Neuronal stem cell (in vitro differentiated cells): ENCODE data around the gene FBXO47.

Source experiments
- DNase-seq: peaks from one replicate; pipeline ENCODE4 v3.0.0-alpha.2; 2013; ENCODE audit warnings: low spot score
- H2AFZ ChIP-seq: one replicate; pipeline ENCODE4 v1.6.1; 2013; ENCODE audit warnings: mild to moderate bottlenecking, low read length, inconsistent platforms
- H2AK5ac ChIP-seq: 2 replicates; pipeline ENCODE4 v1.6.1; 2013; ENCODE audit warnings: low read depth, mild to moderate bottlenecking, inconsistent platforms, low read length, moderate library complexity, mixed read lengths
- H2BK120ac ChIP-seq: 2 replicates; pipeline ENCODE4 v1.6.1; 2013; ENCODE audit warnings: low read depth, mild to moderate bottlenecking, inconsistent platforms, low read length, moderate library complexity, mixed read lengths
- H2BK12ac ChIP-seq: one replicate; pipeline ENCODE4 v1.6.1; 2013; ENCODE audit warnings: low read length, inconsistent platforms
- H2BK15ac ChIP-seq: 2 replicates; pipeline ENCODE4 v1.6.1; 2013; ENCODE audit warnings: mild to moderate bottlenecking, low read length, inconsistent platforms, mixed read lengths
- H2BK5ac ChIP-seq: one replicate; pipeline ENCODE4 v1.6.1; 2013; ENCODE audit warnings: inconsistent platforms, mild to moderate bottlenecking, low read length, moderate library complexity
- H3K14ac ChIP-seq: one replicate; pipeline ENCODE4 v1.6.1; 2013; ENCODE audit warnings: low read length, inconsistent platforms
- H3K18ac ChIP-seq: 2 replicates; pipeline ENCODE4 v1.6.1; 2013; ENCODE audit warnings: low read length, inconsistent platforms
- H3K23ac ChIP-seq: 2 replicates; pipeline ENCODE4 v1.6.1; 2013; ENCODE audit warnings: low read depth, mild to moderate bottlenecking, mixed read lengths, low read length, inconsistent platforms; ENCODE audit not compliant: poor library complexity
- H3K27ac ChIP-seq: replicated peaks from 3 replicates; pipeline ENCODE4 v1.5.1; 2013; ENCODE audit warnings: low read length, inconsistent platforms
- H3K27me3 ChIP-seq, 3 experiments: 2 replicates each; pipeline ENCODE4 v1.6.1; 2013; ENCODE audit warnings: low read length in 3 of 3, mild to moderate bottlenecking in 2 of 3, inconsistent platforms in 1 of 3, low read depth in 1 of 3, mixed read lengths in 1 of 3, moderate library complexity in 1 of 3; ENCODE audit not compliant: control insufficient read depth in 3 of 3, insufficient read depth in 3 of 3
- H3K36me3 ChIP-seq, 2 donors: replicated peaks in 1 of 2; 2 replicates each; pipeline ENCODE4 v1.6.1; 2013; ENCODE audit warnings: low read length in 2 of 2; ENCODE audit not compliant: control insufficient read depth in 2 of 2, insufficient read depth in 2 of 2
- H3K4ac ChIP-seq: 2 replicates; pipeline ENCODE4 v1.6.1; 2013; ENCODE audit warnings: inconsistent platforms, mild to moderate bottlenecking, low read length, moderate library complexity
- H3K4me1 ChIP-seq, 2 donors: 1 replicate in 1 of 2; 2 replicates in 1 of 2; pipeline ENCODE4 v1.6.1; 2013; ENCODE audit warnings: low read length in 2 of 2, low read depth in 1 of 2; ENCODE audit not compliant: control insufficient read depth in 2 of 2, insufficient read depth in 1 of 2
- H3K4me2 ChIP-seq: one replicate; pipeline ENCODE4 v1.6.1; 2013; ENCODE audit warnings: mild to moderate bottlenecking, low read length, inconsistent platforms; ENCODE audit not compliant: insufficient read depth, poor library complexity, severe bottlenecking
- H3K4me3 ChIP-seq, 2 donors: 2 replicates each; pipeline ENCODE4 v1.5.1; 2013; ENCODE audit warnings: low read length in 2 of 2, mild to moderate bottlenecking in 2 of 2, inconsistent platforms in 1 of 2, moderate library complexity in 1 of 2
- H3K79me1 ChIP-seq: one replicate; pipeline ENCODE4 v1.6.1; 2013; ENCODE audit warnings: low read depth, mild to moderate bottlenecking, inconsistent platforms, low read length, moderate library complexity
- H3K9ac ChIP-seq: one replicate; pipeline ENCODE4 v1.6.1; 2013; ENCODE audit warnings: mild to moderate bottlenecking, low read depth, low read length, inconsistent platforms; ENCODE audit not compliant: poor library complexity
- H3K9me3 ChIP-seq, 2 donors: replicated peaks in 1 of 2; 2 replicates each; pipeline versions ENCODE3 to v1.6.1; 2013; ENCODE audit warnings: low read length in 2 of 2, mild to moderate bottlenecking in 2 of 2, inconsistent platforms in 1 of 2, low read depth in 1 of 2, mixed read lengths in 1 of 2, moderate library complexity in 1 of 2; ENCODE audit not compliant: control insufficient read depth in 2 of 2, insufficient read depth in 1 of 2
- H4K8ac ChIP-seq: one replicate; pipeline ENCODE4 v1.6.1; 2013; ENCODE audit warnings: low read depth, mild to moderate bottlenecking, inconsistent platforms, low read length, moderate library complexity
- H4K91ac ChIP-seq: one replicate; pipeline ENCODE4 v1.6.1; 2013; ENCODE audit warnings: low read length, low read depth, mild to moderate bottlenecking, inconsistent platforms; ENCODE audit not compliant: poor library complexity
- WGBS, 2 donors: extraction: QIAGEN DNeasy Blood & Tissue Kit; methylation state at CpG; one replicate each; pipeline ENCODE4 v1.1.7; 2013; ENCODE audit warnings: missing lambda C conversion rate in 2 of 2, mixed read lengths in 1 of 2; ENCODE audit not compliant: insufficient read length in 2 of 2, insufficient replicate concordance in 1 of 2; ENCODE audit errors: extremely low coverage in 2 of 2; 5-methylcytosine and 5-hydroxymethylcytosine counted together

Gene FBXO47

GRCh38 chr17:38922538-38923297 lies 44.5 kb downstream of the FBXO47 start:
- no peak overlapping the region for H4K91ac ChIP-seq
- no peaks in the 10 kb centered on the region for H3K79me1 ChIP-seq
- H3K4me2 ChIP-seq = no peak overlapping the region
- H3K9me3 ChIP-seq = no peaks in the 10 kb centered on the region
- no CpG with 5 or more reads among the region's 6 CpGs for WGBS, 2 donors
- no peak overlapping the region for H3K4me3 ChIP-seq
- no peak overlapping the region for H3K4ac ChIP-seq
- H2AK5ac ChIP-seq = peak overlapping the region; percentile 32
- no peak overlapping the region for H2BK12ac ChIP-seq
- peak overlapping the region; percentile 64 for H3K27ac ChIP-seq
- H2BK5ac ChIP-seq = peak overlapping the region; percentile 79
- H2BK120ac ChIP-seq = no peak overlapping the region
- no peak overlapping the region for H2BK15ac ChIP-seq
- peak overlapping the region; percentile 26 for H3K14ac ChIP-seq
- no peak overlapping the region for H3K23ac ChIP-seq
- H3K27me3 ChIP-seq = no peaks in the 10 kb centered on the region
- no peak overlapping the region for H3K9ac ChIP-seq
- peaks cover 2 to 27% of the 10 kb centered on the region in 2 donors for H3K36me3 ChIP-seq
- DNase-seq = peak; percentile 48
- H3K18ac ChIP-seq = peak overlapping the region; percentile 67
- no peak overlapping the region for H4K8ac ChIP-seq
- no peak overlapping the region for H2AFZ ChIP-seq
- peaks cover 11 to 19% of the 10 kb centered on the region in 2 donors for H3K4me1 ChIP-seq

GRCh38 chr17:38921756-38922411 lies 45.3 kb downstream of the FBXO47 start:
- Histone ChIP-seq H3K4me1 (peaks cover 11 to 19% of the 10 kb centered on the region in 2 donors), H3K14ac (peak overlapping the region; percentile 63), H2BK15ac (no peak overlapping the region), H3K4me3 (no peak overlapping the region), H4K91ac (no peak overlapping the region), H2BK120ac (no peak overlapping the region), H3K9me3 (no peaks in the 10 kb centered on the region), H2AK5ac (peak overlapping the region; percentile 32), H3K36me3 (peaks cover 3 to 35% of the 10 kb centered on the region in 2 donors), H3K4ac (no peak overlapping the region), H3K27ac (peak overlapping the region; percentile 64), H2AFZ (no peak overlapping the region), H3K9ac (peak overlapping the region; percentile 4), H3K18ac (peak overlapping the region; percentile 40), H2BK5ac (peak overlapping the region; percentile 79), H3K23ac (no peak overlapping the region), H3K79me1 (no peaks in the 10 kb centered on the region), H2BK12ac (no peak overlapping the region), H4K8ac (no peak overlapping the region), H3K4me2 (no peak overlapping the region), H3K27me3 (no peaks in the 10 kb centered on the region)
- no CpG with 5 or more reads among the region's 13 CpGs for WGBS, 2 donors
- DNase-seq = no peak

GRCh38 chr17:38920374-38921291 lies 46.6 kb downstream of the FBXO47 start:
- H3K36me3 ChIP-seq = peaks cover 7 to 45% of the 10 kb centered on the region in 2 donors
- H3K4me2 ChIP-seq = no peak overlapping the region
- H3K9ac ChIP-seq = no peak overlapping the region
- H3K4me3 ChIP-seq = no peak overlapping the region
- no peaks in the 10 kb centered on the region for H3K79me1 ChIP-seq
- WGBS, 2 donors = no CpG with 5 or more reads among the region's 9 CpGs
- no peak overlapping the region for H3K23ac ChIP-seq
- no peak overlapping the region for H2AK5ac ChIP-seq
- no peak overlapping the region for H2BK120ac ChIP-seq
- H3K27ac ChIP-seq = no peak overlapping the region
- peaks cover 11 to 17% of the 10 kb centered on the region in 2 donors for H3K4me1 ChIP-seq
- H3K4ac ChIP-seq = no peak overlapping the region
- H4K91ac ChIP-seq = no peak overlapping the region
- no peaks in the 10 kb centered on the region for H3K9me3 ChIP-seq
- no peak overlapping the region for H3K14ac ChIP-seq
- no peak overlapping the region for H3K18ac ChIP-seq
- no peak overlapping the region for H2BK5ac ChIP-seq
- H4K8ac ChIP-seq = no peak overlapping the region
- DNase-seq = no peak
- H2BK15ac ChIP-seq = no peak overlapping the region
- H2BK12ac ChIP-seq = no peak overlapping the region
- no peak overlapping the region for H2AFZ ChIP-seq
- H3K27me3 ChIP-seq = no peaks in the 10 kb centered on the region
